ENCODE results near the gene IER5.
A peak's percentile ranks its signal among the peaks of the same experiment; 100 is the strongest.

IER5 gene

GRCh38 chr1:181099152-181100014 lies 10.9 kb downstream of the IER5 start:
- peak; percentile 84 for DNase-seq

- no peak for DNase-seq
Measured at GRCh38 chr1:181100015-181100905, 11.8 kb downstream of the IER5 start.

- no peak for DNase-seq
Measured at GRCh38 chr1:181100934-181101333, 12.4 kb downstream of the IER5 start.

- peak; percentile 91 for DNase-seq
Measured at GRCh38 chr1:181101581-181102226, 13.2 kb downstream of the IER5 start.

GRCh38 chr1:181102841-181103240 lies 14.3 kb downstream of the IER5 start:
- DNase-seq, result no peak

- no peak for DNase-seq
Measured at GRCh38 chr1:181103399-181103798, 14.9 kb downstream of the IER5 start.

- DNase-seq, result no peak
Measured at GRCh38 chr1:181104042-181104789, 15.7 kb downstream of the IER5 start.

GRCh38 chr1:181104790-181105133 lies 16.3 kb downstream of the IER5 start:
- DNase-seq, result peak; percentile 44

GRCh38 chr1:181105134-181106021 lies 16.9 kb downstream of the IER5 start:
- DNase-seq, result peak; percentile 86

- DNase-seq, result no peak
Measured at GRCh38 chr1:181106022-181106312, 17.5 kb downstream of the IER5 start.

GRCh38 chr1:181106479-181106878 lies 18.0 kb downstream of the IER5 start:
- no peak for DNase-seq

- no peak for DNase-seq
Measured at GRCh38 chr1:181107711-181108110, 19.2 kb downstream of the IER5 start.

- DNase-seq, result no peak
Measured at GRCh38 chr1:181108304-181108867, 19.9 kb downstream of the IER5 start.

- DNase-seq, result no peak
Measured at GRCh38 chr1:181110013-181110412, 21.5 kb downstream of the IER5 start.

- no peak for DNase-seq
Measured at GRCh38 chr1:181111559-181111958, 23.1 kb downstream of the IER5 start.

- DNase-seq, result no peak
Measured at GRCh38 chr1:181112071-181112929, 23.8 kb downstream of the IER5 start.

- peak; percentile 52 for DNase-seq
Measured at GRCh38 chr1:181113059-181113641, 24.6 kb downstream of the IER5 start.

- DNase-seq, result no peak
Measured at GRCh38 chr1:181114574-181115367, 26.3 kb downstream of the IER5 start.

GRCh38 chr1:181115368-181115684 lies 26.8 kb downstream of the IER5 start:
- DNase-seq, result no peak
